ENCODE measurements around the gene CEP192. TPM values are rescaled to one million over a fixed set of nuclear protein-coding genes. Genes with fewer than 3 reads are reported as not detected.
"Not testable (repeated sequence)": the region's sequence is repeated elsewhere in the genome, so short reads cannot be mapped to it uniquely, and the experiment has no call there.

CEP192 gene
- polyA plus RNA-seq, 3 donors = 44.9 to 57.5 (median 49.8) TPM

GRCh38 chr18:12989397-12990122 lies 1.6 kb upstream of the CEP192 start:
- no peak for DNase-seq

- no peak for DNase-seq
These were observed 1.1 kb upstream of the CEP192 start for GRCh38 chr18:12990123-12990475.

GRCh38 chr18:12990641-12990966 lies 558 bp upstream of the CEP192 start:
- no peak for DNase-seq

- peak; percentile 10 for DNase-seq
These were observed 638 bp downstream of the CEP192 start for GRCh38 chr18:12991821-12992179.

- no peak for DNase-seq
These were observed 2.3 kb downstream of the CEP192 start for GRCh38 chr18:12993439-12993838.

GRCh38 chr18:12995424-12995823 lies 4.3 kb downstream of the CEP192 start:
- no peak for DNase-seq

- no peak for DNase-seq
These were observed 4.9 kb downstream of the CEP192 start for GRCh38 chr18:12995952-12996477.

GRCh38 chr18:12996661-12997292 lies 5.6 kb downstream of the CEP192 start:
- DNase-seq = no peak

GRCh38 chr18:12997330-12997729 lies 6.2 kb downstream of the CEP192 start:
- DNase-seq = not testable (repeated sequence)

GRCh38 chr18:12998332-12999060 lies 7.3 kb downstream of the CEP192 start:
- no peak for DNase-seq

GRCh38 chr18:13003466-13003896 lies 12.3 kb downstream of the CEP192 start:
- no peak for DNase-seq

GRCh38 chr18:13004396-13004795 lies 13.2 kb downstream of the CEP192 start:
- no peak for DNase-seq

GRCh38 chr18:13005289-13005688 lies 14.1 kb downstream of the CEP192 start:
- DNase-seq = no peak

GRCh38 chr18:13006531-13007247 lies 15.5 kb downstream of the CEP192 start:
- DNase-seq = no peak

- no peak for DNase-seq
These were observed 16.0 kb downstream of the CEP192 start for GRCh38 chr18:13007248-13007560.

- no peak for DNase-seq
These were observed 20.6 kb downstream of the CEP192 start for GRCh38 chr18:13011719-13012118.

GRCh38 chr18:13014232-13014631 lies 23.1 kb downstream of the CEP192 start:
- DNase-seq = no peak

- no peak for DNase-seq
These were observed 23.7 kb downstream of the CEP192 start for GRCh38 chr18:13014818-13015217.

GRCh38 chr18:13017247-13017875 lies 26.2 kb downstream of the CEP192 start:
- DNase-seq = no peak

- DNase-seq = no peak
These were observed 27.2 kb downstream of the CEP192 start for GRCh38 chr18:13018374-13018773.

- DNase-seq = no peak
These were observed 28.1 kb downstream of the CEP192 start for GRCh38 chr18:13019301-13019700.

GRCh38 chr18:13022644-13023043 lies 31.5 kb downstream of the CEP192 start:
- DNase-seq = no peak
